Right lobe of liver (tissue), 6 donors: ENCODE results near the gene RRP8. TPM values are rescaled to one million over a fixed set of nuclear protein-coding genes. Genes with fewer than 3 reads are reported as not detected.

Experiments
- ATAC-seq, 4 donors: fragments of 200-7000 bp; cut with Tn5 transposase; one replicate each; pipeline ENCODE4 v1.9.1; 2020; ENCODE audit warnings: mild to moderate bottlenecking in 4 of 4, moderate library complexity in 4 of 4
- DNase-seq, 3 donors: peaks; one replicate each; pipeline ENCODE4 v3.0.0-alpha.2; 2020
- H3K27ac ChIP-seq, 3 donors: fragments of 200-600 bp; one replicate each; pipeline ENCODE4 v1.8.0; 2022
- H3K27me3 ChIP-seq, 2 donors: fragments of 200-600 bp; one replicate each; pipeline ENCODE4 v1.8.0; 2022
- H3K36me3 ChIP-seq, 4 donors: fragments of 200-600 bp; sonication (generic) in 1 of 4; one replicate each; pipeline versions ENCODE4 v1.5.1 to v1.8.0; 2017 to 2022; ENCODE audit warnings: control low read depth in 1 of 4
- H3K4me1 ChIP-seq, 4 donors: fragments of 200-600 bp; sonication (generic) in 1 of 4; one replicate each; pipeline versions ENCODE4 v1.5.1 to v1.8.0; 2017 to 2022; ENCODE audit warnings: control low read depth in 1 of 4
- H3K4me3 ChIP-seq, 3 donors: fragments of 200-600 bp; one replicate each; pipeline ENCODE4 v1.8.0; 2022
- H3K9me3 ChIP-seq, 4 donors: fragments of 200-600 bp; sonication (generic) in 1 of 4; one replicate each; pipeline versions ENCODE4 v1.5.1 to v1.8.0; 2017 to 2022; ENCODE audit warnings: control low read depth in 1 of 4
- POLR2A ChIP-seq: fragments of 450-650 bp; IDR thresholded peaks from one replicate; pipeline ENCODE4 v1.6.1; 2017; ENCODE audit warnings: antibody characterized with exemption, mild to moderate bottlenecking
- WGBS: methylation state at CpG from one replicate; pipeline ENCODE4 v1.1.6; 2018; ENCODE audit warnings: low coverage, low lambda C conversion rate; ENCODE audit not compliant: insufficient coverage; ENCODE audit errors: missing lambda C conversion rate; 5-methylcytosine and 5-hydroxymethylcytosine counted together
- intact Hi-C, 2 donors: fragments of 100-400 bp; cut with DNase I; formaldehyde crosslinking; loops; one replicate each; pipeline versions ENCODE4 v1.11.2 to v1.14.1; 2022
- total RNA-seq, 6 experiments: library from RNA; depleted of rRNA in 2 of 6; stranded (reverse); fragments of >200 nt in 2 of 6; fragmentation: NEBNext Ultra II Directional in 3 of 6; extraction: Animal tissue kit (Norgen Biotek cat#: 25700) in 3 of 6; gene quantifications; one replicate each; pipeline versions ENCODE4 v1.1.0 to v1.2.4, GENCODE V29; 2016 to 2023
- TF ChIP-seq, protein P1 (sequence below), 4 donors: fragments of 200-600 bp in 3 of 4; fragments of 450-650 bp in 1 of 4; IDR thresholded peaks; one replicate each; pipeline versions ENCODE4 v1.5.1 to v1.8.0; 2016 to 2022; ENCODE audit warnings: antibody characterized with exemption in 4 of 4, mild to moderate bottlenecking in 2 of 4
- donor health status: DM: no; HTN: yes; CAD: no.
- donor health status: DM: no; HTN: no; CAD: no.
- donor health status: DM: no; HTN: no; CAD: no.
- donor health status: DM: no; HTN: yes; CAD: no.
- donor health status: DM: no; HTN: yes; CAD: no.

Gene RRP8
- total RNA-seq, 6 experiments from 2014 or later: 11.3 to 17.1 (median 14.2) TPM

DNA sequence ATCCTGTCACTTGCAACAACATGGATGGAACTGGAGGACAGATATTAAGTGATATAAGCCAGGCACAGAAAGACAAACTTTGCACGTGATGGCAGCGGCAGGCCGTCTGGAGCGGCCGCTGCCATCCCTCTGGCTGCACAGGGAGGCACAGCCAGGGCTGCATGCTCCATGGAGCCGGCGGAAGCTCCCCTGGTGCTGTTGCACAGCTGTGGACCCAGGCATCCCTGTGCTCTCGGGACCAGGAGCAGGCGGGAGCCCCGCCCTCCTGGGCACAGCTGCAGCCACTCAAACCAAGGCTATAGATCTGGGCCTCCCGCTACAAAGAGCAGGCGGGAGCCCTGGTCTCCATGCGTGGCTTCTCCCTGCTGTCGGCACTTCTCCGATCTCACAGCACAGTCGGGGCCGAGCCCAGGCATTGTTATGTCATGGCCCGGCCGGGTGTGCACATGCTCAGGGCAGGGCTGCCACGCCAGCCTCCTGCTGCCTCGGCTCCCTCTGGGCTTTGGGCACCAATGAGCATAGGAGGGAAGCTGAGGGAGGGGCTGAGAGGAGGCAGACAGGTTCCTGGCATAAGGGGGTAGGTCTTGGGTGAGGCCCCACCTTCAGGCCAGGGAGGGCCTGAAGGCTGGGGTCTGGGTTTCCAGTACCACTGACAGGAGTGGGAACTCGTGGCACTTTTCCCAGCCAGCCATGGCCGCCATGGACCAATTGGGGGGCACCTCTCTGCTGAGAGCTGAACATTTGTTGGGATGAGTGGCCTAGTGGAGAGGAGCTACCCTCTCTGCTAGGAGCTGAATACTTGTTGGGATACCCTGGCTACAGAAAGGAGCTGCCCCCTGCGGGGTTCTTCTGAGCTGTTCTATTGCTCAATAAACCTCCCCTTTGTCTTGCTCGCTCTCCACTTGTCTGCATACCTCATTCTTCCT, 16.7 kb downstream of the RRP8 start:
- 93% methylated on average over 3 of the region's 25 CpGs for WGBS
- intact Hi-C loops: no loop called here
- H3K36me3 ChIP-seq: peaks cover 0 to 2% (median 0%) of the 10 kb centered on the region in 4 donors
- no peak overlapping the region for H3K4me3 ChIP-seq
- ATAC-seq (peak in 1 of 4 donors; percentile 44), DNase-seq (no peak)
- TF ChIP-seq POLR2A: no peak
- TF ChIP-seq, protein P1, sequence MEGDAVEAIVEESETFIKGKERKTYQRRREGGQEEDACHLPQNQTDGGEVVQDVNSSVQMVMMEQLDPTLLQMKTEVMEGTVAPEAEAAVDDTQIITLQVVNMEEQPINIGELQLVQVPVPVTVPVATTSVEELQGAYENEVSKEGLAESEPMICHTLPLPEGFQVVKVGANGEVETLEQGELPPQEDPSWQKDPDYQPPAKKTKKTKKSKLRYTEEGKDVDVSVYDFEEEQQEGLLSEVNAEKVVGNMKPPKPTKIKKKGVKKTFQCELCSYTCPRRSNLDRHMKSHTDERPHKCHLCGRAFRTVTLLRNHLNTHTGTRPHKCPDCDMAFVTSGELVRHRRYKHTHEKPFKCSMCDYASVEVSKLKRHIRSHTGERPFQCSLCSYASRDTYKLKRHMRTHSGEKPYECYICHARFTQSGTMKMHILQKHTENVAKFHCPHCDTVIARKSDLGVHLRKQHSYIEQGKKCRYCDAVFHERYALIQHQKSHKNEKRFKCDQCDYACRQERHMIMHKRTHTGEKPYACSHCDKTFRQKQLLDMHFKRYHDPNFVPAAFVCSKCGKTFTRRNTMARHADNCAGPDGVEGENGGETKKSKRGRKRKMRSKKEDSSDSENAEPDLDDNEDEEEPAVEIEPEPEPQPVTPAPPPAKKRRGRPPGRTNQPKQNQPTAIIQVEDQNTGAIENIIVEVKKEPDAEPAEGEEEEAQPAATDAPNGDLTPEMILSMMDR (IDR thresholded peaks at IDR 0.05): no peak
- no peaks in the 10 kb centered on the region for H3K27me3 ChIP-seq
- H3K27ac ChIP-seq: no peak overlapping the region
- no peaks in the 10 kb centered on the region for H3K4me1 ChIP-seq
- H3K9me3 ChIP-seq: no peaks in the 10 kb centered on the region

DNA sequence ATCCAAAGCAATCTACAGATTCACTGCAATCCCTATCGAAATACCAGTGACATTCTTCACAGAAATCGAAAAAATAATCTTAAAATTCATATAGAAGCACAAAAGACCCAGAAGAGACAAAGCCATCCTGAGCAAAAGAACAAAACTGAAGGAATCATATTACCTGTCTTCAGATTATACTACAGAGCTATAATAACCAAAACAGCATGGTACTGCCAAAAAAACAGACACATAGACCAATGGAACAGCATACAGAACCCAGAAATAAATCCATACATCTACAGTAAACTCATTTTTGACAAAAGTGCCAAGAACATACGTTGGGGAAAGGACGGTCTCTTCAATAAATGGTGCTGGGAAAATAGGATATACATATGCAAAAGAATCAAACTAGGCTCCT, 18.9 kb downstream of the RRP8 start:
- DNase-seq (no peak), ATAC-seq (no peak)
- Histone ChIP-seq H3K9me3 (no peaks in the 10 kb centered on the region), H3K27me3 (no peaks in the 10 kb centered on the region), H3K4me1 (no peaks in the 10 kb centered on the region), H3K36me3 (peaks cover 0 to 2% (median 0%) of the 10 kb centered on the region in 4 donors), H3K4me3 (no peak overlapping the region), H3K27ac (no peak overlapping the region)
- TF ChIP-seq, protein P1 (IDR thresholded peaks at IDR 0.05): no peak
- TF ChIP-seq POLR2A: no peak
- 82% methylated on average over 4 of the region's 4 CpGs for WGBS
- intact Hi-C loops: no loop called here

DNA sequence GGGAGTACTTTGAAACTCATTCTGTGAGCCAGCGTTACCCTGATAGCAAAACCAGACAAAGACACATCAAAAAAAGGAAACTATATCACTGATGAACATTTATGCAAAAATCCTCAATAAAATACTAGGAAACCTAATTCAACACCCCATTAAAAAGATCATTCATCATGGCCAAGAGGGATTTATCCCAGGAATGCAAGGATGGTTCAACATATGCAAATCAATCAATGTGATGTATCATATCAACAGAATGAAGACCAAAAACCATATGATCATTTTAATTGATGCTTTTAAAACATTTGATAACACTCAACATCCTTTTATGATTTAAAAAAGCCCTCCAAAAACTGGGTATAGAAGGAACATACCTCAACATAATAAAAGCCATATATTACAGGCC, 19.8 kb downstream of the RRP8 start:
- TF ChIP-seq POLR2A: no peak
- TF ChIP-seq, protein P1 (IDR thresholded peaks at IDR 0.05): no peak
- H3K9me3 ChIP-seq: no peaks in the 10 kb centered on the region
- no peak for ATAC-seq
- peaks cover 0 to 2% (median 0%) of the 10 kb centered on the region in 4 donors for H3K36me3 ChIP-seq
- no peak overlapping the region for H3K27ac ChIP-seq
- WGBS: 100% methylated on average over 1 of the region's 1 CpG
- H3K27me3 ChIP-seq: no peaks in the 10 kb centered on the region
- no peak for DNase-seq
- H3K4me1 ChIP-seq: no peaks in the 10 kb centered on the region
- intact Hi-C loops: no loop called here
- H3K4me3 ChIP-seq: no peak overlapping the region

DNA sequence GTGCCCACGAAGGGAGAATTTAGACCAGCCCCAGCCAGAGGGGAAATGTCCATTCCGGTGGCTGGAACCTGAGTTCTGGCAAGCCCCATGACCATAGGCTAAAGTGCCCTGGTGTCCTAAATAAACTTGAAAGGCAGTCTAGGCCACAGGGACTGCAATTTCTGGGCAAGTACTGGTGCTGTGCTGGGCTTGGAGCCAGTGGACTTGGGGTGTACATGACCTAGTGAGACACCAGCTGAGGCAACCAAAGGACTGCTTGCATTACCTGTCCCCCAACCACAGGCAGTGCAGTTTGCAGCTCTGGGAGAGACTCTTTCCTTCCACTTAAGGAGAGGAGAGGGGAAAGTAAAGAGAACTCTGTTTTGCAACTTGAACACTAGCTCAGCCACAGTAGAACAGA, 23.7 kb downstream of the RRP8 start:
- ATAC-seq: peak in 1 of 4 donors; percentile 46
- 43% methylated on average over 1 of the region's 2 CpGs for WGBS
- Histone ChIP-seq H3K4me3 (no peak overlapping the region), H3K4me1 (no peaks in the 10 kb centered on the region), H3K27me3 (no peaks in the 10 kb centered on the region), H3K9me3 (no peaks in the 10 kb centered on the region), H3K36me3 (peaks cover 0 to 2% (median 0%) of the 10 kb centered on the region in 4 donors), H3K27ac (no peak overlapping the region)
- no peak for TF ChIP-seq POLR2A
- TF ChIP-seq, protein P1 (IDR thresholded peaks at IDR 0.05): no peak
- no peak for DNase-seq
- intact Hi-C loops: no loop called here
